NCI-H1105 treated with DMSO at 0.1 percent for 48 hours (cell line): ENCODE data around the gene APBB2.

Experiments used
- DNase-seq: peaks from one replicate; lab custom pipeline; 2025; lab: John Stamatoyannopoulos, UW

Gene APBB2

GRCh38 chr4:41098093-41099048 lies 116.0 kb downstream of the APBB2 start:
- no peak for DNase-seq

GRCh38 chr4:41095973-41096372 lies 118.4 kb downstream of the APBB2 start:
- no peak for DNase-seq

DNA sequence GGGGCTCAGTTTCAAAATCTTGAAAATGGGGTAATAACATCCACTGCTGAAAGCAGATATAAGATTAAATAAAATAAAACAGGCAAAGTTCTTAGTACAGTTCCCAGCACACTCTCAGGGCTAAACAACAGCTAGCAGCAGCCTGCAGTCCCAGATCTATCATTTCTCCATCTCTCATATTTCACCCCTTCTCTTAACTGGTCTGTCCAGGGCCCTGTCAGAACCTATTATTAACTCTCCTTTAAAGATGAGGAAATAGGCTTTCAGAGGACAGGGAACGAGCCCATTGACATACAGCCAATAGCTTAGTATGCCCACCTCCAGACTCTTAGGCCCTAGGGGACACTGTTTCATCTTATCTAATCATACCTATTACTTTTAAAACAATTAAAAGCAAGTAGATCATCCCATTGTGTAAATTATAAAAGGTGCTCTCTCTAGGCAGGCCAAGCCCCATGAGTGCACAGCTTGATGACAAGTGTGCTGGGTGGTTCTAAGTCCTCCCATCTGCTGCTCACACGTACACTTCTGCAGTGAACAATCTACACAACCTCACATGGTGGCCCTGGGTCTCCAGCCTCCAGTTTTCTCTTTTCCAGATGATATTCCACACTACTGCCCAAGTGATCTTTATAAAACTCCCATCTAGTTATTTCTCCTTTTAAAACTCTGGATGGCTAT lies 119.0 kb downstream of the APBB2 start:
- no peak for DNase-seq

DNA sequence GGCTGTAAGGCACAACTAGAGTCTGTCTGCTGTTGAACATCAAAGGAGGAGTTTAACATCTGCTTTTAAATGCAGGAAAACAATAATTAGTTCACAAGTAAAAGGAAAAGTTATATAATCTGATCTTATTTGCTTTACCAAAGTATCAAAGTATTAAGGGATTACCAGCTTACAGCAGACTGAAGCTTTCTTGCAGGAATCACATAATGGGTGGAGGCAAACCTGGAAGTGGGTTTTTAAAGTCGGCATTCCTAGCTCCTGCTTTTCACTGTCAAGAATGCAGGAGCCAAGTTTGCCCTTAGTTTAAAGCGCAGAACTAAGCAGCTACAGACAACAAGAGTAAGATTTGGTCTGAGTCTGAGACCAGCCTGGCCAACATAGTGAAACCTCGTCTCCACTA lies 122.2 kb downstream of the APBB2 start:
- no peak for DNase-seq

DNA sequence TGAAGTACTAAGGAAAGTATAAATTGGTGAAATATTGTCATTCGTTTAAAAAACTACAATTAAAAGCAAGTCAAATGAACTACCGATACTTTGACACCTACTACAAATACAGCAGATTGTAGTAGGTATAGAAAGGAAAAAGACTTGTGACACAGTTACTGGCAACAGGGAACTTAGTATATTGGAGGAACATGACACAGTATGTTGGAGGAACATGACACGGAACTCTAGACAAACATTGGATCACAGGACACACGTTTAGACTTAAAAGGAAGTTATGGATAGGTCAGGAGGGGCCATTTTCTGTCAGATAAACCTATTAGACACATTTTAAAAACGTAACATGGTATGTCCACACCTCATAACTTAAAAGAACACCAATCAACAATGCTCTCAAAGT lies 132.5 kb downstream of the APBB2 start:
- DNase-seq, result no peak

GRCh38 chr4:41080976-41081375 lies 133.4 kb downstream of the APBB2 start:
- no peak for DNase-seq

GRCh38 chr4:41079881-41080560 lies 134.3 kb downstream of the APBB2 start:
- DNase-seq, result no peak

- DNase-seq, result no peak
These were observed 136.7 kb downstream of the APBB2 start for GRCh38 chr4:41077628-41078027.

GRCh38 chr4:41076481-41076880 lies 137.9 kb downstream of the APBB2 start:
- no peak for DNase-seq

DNA sequence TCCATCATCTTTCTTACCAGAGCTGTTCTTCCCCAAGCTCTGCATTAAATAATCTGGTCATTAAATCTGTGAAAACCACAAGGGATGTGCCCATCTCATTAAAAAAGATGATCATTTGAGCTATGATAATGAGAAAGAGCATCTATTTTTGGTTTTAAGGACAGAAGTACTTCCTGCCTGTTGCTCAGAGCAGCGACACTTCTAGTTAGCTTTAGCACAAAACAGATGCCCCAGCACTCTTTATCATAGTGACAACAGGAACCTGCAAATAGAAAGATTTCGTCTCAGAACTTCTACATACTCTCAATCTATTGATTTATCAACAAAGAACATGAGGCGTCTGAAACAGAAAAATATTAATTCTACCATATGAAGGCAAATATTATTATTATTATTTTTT lies 140.1 kb downstream of the APBB2 start:
- DNase-seq, result no peak

DNA sequence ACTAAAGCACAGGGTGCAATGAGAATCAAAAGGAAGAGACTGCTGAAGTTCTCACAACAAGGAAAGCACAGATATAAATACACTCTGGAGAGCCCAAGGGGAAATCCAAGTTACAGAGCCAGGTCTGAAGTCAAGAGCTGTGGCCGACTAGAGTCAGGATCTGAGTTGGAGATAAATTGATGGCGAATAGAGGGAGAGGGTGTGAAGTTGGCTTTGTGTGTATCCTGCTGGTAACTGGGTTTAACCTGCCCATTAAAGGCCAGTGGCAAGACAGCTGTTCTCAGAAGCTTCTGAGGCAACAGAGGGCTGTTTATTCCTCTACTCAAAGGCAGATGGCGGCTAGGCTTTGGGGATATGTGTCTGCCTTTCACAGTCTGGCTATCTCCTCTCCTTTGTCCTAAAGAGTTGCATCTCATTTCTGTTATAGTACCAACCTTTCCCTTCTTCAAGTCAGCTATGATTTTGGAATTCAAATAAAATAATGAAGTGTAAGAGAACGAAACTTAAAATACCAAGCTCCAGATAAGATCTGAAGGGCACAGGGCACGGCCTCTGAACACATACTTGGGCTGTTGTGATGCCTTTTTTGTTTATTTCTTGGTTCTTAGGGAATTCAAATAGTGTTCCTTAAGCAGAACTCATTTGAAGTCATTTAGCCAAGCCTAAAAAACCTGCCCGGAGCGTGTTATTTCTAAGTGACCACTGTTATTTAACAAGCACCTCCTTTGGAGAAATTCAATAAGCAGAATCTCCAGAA lies 142.1 kb downstream of the APBB2 start:
- DNase-seq, result no peak

GRCh38 chr4:41070516-41071281 lies 143.6 kb downstream of the APBB2 start:
- DNase-seq, result no peak

DNA sequence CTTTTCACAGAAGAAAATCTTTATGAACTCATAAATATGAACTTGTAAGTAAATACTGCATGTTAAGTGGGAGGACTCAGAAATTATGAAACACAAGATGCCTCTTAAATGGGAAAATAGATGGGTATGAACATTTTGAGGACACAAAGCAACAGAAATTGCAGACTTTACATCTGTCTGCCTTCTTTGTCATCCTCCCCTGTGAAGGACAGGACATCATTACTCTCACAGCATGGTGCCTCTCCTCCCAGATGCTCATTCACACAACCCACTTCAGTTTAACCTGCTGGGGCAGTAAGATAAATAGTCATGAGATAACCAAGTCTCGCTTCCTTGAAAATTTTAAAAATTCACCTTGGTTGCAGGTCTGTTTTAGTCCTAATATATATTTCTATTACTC lies 144.5 kb downstream of the APBB2 start:
- DNase-seq, result no peak

DNA sequence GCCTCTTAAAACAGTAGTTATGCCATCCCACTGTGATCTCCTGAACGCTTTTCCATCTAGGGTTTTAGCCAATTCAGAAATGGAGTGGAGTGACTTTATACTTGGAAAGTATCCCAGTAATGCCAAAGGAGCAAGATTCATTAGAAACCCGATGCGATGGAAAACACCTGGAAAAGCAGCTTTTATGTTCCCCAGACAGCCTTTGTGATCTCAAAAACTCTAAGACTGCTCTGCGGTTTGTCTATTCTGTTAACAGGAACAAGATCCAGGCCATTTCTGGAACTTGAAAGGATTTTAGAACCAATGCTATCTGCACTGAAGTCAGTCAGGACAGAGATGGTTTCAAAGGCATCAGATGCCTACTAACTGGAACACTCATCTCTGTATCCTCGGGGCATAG lies 145.1 kb downstream of the APBB2 start:
- peak; percentile 10 for DNase-seq

- DNase-seq, result no peak
These were observed 147.0 kb downstream of the APBB2 start for GRCh38 chr4:41067369-41067768.

DNA sequence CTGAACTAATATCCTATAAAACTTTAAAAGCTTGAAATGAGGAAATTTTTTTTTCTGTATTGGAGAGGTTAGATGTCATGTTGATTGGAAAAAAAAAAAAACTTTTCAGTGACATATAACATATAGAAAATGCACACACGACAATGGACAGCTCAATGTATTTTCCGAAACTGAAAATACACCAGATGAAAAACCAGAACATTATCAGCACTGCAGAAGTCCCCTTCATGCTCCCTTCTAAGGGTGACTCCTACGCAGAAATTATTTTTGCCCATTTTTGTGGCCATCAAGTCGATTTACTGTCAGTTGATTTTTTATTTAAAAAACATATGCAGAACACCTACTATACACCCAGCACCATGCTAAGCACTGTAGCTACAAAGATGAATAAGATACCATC lies 148.3 kb downstream of the APBB2 start:
- DNase-seq, result no peak

- DNase-seq, result no peak
These were observed 148.8 kb downstream of the APBB2 start for GRCh38 chr4:41065434-41066006.

GRCh38 chr4:41064953-41065352 lies 149.4 kb downstream of the APBB2 start:
- no peak for DNase-seq

- DNase-seq, result no peak
These were observed 152.7 kb downstream of the APBB2 start for GRCh38 chr4:41061482-41062185.
